PC-3 (cell line): ENCODE results near the gene ITGB1.

Experiments
- CTCF ChIP-seq: fragments of 300-600 bp; sonication (generic); conservative IDR thresholded peaks from 2 replicates; pipeline ENCODE4 v1.5.1; 2017; ENCODE audit warnings: antibody characterized with exemption, low read depth, mild to moderate bottlenecking, low read length
- EZH2phosphoT487 ChIP-seq: fragments of 300-600 bp; sonication (generic); IDR thresholded peaks from 2 replicates; pipeline ENCODE4 v1.6.1; 2018; ENCODE audit warnings: mild to moderate bottlenecking, antibody characterized with exemption, low read length, borderline replicate concordance

- TF ChIP-seq CTCF (no peak), EZH2phosphoT487 (no peak)
These were observed 18.3 kb upstream of the ITGB1 start for GRCh38 chr10:32976338-32976737.
